GM19240 (cell line): Measurements from ENCODE around the gene MAN1C1.

ENCODE experiments used
- DNase-seq: peaks from one replicate; pipeline ENCODE4 v3.0.0; 2011; ENCODE audit warnings: low spot score; ENCODE audit not compliant: insufficient read length

MAN1C1 gene

DNA sequence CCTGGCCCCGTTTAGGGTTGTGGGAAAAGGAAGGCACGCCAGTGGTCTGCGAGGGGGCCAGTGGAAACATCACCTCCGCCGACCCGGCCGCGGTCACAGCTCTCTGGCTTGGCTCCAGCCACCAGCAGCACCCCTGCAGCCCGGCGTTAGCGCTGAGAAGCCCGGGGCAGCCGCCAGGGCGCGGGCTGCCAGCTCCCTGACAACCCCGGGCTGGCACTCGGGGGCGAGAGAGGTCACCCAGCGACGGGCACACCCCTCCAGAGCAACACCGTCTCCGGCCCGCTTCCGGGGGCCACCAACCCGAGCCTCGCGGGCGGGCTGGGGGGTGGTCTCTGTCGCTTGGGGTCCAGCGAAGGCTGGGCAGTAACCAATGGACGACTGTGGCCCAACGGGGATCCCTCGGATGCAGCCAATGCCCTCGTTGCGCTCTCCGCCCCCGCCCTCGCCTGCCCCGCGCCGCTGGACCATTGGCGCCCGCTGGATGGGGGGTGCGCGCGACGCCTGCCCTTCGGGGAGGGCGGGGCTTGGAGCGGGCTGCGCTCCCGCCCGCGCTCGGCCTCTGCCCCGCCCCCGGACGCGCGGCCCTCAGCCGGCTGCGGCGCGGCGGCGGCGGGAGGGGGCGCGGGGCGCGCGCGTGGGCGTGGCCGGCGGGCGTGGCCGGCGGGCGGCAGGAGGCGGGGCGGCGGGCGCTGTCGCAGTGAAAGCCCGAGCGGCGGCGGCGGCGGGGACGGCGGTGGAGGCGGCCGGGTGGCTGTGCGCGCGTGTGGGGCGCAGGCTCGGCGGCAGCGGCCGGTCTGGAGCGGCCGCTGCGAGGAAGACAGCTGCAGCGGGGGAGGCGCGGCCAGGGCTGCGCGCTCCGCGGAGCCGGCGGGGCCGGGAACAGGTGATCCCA lies at the start of gene MAN1C1:
Gene MAN1C1, plus strand, starts transcription at position 697 of the 892 bp plus-strand sequence. CDS start 1,007 bp downstream, outside the sequence.
- peak; percentile 76 for DNase-seq

DNA sequence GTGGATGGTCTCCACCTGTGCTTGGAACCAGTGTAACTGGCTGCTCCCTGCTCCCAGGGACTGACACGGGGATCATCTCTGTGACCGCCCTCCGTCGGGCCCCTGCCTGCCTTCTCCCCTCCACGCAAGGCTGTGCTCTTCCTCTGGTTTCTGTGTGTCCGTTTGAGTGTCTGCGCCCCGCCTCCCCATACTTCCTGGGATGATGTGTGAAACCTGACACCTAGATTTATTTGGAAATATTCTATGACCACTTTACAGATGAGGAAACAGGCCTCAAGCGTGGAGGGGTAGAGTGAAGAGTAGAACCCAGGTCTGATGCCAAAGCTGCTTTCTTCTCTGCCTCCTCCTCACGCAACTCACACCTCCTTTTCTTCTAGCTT lies 48.9 kb upstream of the MAN1C1 start:
- DNase-seq = no peak

DNA sequence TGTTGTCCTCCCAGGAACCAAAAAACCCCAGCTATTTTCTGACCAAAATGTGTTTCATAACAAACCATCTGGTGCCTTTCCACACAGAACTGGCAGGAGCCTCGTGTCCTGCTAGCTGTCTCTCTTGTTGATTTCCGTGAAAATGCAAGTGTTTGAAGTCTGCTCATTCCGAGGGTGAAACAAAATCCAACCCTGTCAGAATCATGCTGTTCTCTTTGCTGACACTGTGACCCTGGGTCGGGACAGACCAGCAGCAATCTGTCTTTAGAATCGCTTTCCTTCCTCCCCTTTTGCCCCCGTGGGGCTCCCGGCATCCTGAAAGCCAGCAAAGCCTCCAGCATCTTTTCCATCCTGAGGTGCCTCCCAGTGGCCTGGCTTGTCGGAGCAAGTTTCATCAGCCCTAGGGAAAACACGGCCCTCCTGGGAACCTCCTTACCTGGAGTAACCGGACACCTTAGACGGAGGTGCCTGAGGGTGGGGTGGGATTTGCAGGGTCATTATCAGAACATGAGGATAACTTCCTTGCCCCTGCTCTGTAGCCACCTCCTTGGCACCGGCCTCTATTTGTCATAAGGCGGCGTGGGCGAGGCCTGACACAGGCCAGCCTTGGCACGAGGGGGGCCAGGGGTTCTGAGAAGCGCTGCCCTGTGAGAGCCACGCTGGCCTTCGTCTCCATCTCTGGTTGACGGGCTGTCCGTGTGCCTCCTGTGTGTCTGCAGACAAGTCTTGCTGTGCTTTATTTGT lies 48.3 kb upstream of the MAN1C1 start:
- DNase-seq = no peak

DNA sequence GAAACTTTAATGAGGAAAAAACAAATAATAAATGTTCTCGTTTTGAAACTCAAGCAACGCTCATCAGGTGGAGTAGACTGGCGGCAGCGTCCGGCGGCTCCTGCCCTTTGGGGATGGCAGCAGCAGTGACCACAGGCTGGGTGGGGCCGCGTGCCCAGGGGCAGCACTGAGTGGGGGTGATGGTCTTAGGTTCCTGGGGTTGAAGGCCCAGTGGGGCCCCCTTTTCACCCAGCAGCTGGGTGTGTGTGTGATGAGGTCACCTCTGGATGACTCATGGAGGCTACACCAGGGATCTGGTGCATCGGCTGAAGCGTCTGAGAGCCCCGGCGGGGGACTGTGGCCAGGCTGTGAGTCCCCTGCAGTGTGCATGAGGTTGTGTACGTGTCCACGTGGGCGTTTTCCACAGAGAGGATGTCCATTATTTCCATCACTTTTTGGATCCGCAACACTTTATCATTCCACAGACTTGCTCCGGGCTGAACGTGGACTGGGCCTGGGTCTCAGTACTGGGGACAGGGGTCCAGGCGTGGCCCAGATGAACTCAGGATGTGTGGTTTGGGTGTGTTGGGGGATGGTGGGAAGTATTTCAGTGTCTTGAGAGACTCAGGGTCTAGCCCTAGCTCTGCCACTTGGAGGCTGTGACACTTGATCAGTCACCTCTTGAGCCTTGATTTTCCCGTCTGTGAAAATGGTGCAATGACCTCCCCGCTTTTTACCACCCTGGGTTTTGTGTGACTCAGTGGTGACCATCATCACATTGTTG lies 47.6 kb upstream of the MAN1C1 start:
- DNase-seq = no peak

DNA sequence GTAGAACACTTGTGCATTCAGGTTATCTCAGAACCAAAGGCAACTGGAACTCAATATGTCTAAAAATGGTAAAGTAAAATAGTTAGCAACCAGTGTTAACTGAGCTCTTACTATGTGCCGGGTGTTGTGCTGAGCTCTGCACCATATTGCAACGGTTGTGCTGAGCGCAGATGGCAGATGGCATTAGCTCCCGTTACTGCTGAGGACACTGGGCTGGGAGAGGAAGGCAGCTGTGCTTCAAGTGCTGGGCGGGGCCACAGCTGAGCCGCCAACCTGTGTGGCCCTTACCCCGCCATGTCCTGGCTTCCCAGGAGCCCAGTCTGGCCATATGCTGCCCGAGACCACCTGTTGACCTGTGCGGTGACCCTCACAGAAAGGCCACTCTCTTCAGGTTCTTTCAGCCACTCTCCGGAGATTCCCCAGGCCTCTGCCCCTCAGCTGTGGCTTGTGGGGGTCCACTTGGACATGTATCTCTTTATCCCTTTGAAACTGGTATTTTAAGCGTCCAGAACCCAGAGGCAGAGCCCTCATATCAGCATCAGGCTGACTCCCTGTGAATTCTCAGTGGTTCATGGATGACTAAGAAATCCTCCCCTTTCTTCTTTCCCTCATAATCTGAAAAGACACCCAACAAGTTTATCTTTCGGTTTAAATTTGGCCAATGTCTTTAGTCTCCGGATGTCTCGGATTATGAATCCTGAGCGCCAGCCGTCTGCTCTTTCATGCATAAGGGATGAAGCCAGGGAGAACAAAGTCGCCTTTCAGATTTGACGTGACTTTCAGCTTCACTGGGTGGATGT lies 46.8 kb upstream of the MAN1C1 start:
- no peak for DNase-seq

DNA sequence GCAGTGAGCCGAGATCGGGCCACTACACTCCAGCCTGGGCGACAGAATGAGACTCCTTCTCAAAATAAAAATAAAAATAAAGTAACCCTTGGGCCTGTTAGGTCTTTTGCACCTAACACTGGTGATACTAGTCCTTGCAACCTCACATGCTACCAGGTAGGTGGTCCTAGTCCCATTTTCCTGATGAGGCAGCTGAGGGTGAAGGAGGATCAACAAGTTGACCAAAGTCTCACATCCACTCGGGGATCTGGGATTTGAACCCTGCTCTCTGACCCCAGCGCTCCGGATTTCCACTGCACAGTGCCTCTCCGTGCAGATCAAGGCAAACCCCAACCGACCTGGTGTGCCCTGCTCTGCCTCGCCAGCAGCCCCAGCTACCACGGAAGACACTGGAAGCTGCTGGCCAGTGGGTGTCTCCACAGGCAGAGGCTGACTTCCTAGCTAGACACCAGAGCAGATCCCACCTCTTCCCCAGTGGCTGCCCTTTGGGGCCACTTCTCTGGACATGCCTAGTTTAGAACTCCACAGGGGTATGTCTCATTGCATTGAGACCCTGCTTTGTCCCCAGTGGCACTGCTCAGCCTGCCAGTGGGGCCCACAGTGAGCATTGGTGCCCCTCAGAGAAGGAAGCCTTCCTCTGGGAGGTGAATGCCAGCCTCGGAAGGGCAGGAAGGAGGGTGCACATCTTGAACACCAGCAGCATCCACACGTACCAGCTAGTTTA lies 45.6 kb upstream of the MAN1C1 start:
- no peak for DNase-seq

DNA sequence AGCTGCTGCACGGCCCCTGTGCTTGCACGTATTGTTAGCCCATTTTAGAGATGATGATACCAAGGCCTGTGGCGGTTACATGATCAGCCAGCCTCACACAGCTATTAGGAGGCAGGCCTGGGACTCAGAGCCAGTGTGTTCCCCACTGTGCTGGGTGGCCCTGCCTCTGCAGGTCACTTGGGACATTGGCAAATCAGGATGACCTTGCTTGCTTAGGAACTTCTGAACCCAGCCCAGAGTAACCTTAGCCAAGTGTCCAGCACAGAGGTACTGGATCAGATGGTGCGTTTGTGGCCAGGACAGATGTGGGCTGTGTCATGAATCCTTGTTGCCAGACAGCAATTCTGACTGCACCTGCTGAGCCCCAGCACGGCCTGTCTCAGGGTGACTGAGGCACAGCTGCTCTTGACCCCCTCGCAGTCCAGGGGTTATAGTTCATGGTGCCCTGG lies 45.0 kb upstream of the MAN1C1 start:
- DNase-seq = no peak

DNA sequence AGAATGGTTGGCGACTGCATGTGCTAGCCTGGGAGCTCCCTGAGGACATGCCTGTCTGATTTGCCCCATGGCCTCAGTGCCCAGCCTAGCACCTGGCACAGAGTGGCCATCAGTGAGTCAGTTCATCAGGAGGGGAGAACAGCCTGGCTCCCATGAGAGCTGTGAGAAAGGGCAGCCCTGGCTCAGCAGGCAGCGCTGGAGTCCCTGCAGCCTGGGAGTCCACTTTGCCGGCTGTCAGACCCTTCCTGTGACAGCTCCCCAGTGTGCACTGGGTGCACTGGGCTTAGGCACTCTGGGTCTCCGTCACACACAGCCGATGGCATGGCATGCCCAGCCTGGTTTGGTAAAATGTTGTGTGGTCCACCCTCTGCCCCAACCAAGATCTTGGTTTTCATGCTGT lies 44.5 kb upstream of the MAN1C1 start:
- no peak for DNase-seq

DNA sequence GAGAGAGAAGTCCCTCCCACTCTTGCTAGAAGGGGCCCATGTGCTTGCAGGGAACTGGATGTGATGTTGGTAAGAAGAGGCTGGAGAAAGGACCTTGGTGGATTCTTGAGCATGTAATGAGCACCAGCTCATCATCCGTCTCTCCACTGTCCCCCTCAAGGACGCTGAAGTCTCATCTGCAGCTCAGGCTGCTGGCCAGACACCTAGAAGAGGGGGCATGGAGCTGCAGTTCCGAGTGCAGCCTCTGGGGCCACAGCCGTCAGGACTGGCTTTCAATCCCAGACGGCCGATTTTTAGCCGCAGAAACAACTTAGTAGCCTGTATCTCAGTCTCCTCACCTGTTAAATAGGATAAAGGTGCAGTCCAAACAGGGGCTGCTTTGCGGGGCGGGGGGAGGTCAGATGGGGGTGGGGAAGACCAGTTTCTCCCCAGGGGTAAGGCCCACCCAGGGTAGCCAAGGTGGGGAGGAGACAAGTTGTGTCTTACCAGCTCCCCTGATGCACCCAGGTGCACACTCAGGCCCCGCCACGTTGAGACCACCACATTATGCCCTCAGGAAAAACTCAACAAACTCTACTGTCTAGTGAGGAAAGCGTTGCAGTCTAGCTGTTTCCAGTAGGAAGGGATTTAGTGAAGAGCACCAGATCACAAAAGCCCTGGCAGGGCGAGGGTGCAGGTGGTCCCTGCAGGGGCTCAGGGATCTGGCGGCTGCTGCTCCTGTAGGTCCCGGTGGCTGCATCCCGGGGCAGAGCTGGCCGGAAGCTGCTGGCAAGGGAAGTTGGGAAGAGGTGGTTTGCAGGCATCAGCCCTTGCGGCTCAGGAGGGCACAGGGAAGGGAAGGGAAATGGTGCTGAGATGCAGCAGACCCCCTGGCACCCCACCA lies 43.6 kb upstream of the MAN1C1 start:
- DNase-seq = no peak

DNA sequence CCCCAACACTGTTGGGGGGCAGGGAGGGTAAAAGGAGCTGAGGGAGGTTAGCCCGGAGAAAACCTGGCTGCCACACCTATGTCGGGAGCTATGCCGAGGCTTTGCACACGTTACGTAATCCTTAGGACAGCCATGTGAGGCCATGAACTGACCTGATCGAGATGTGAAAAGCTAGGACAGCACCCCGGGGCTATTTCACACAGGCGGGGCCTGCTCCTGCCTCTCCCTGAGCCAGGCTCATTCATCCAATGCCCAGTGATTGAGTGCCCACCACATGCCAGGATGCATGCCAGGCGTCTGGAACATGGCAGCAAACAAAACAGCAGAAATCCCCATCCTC lies 43.0 kb upstream of the MAN1C1 start:
- DNase-seq = no peak

DNA sequence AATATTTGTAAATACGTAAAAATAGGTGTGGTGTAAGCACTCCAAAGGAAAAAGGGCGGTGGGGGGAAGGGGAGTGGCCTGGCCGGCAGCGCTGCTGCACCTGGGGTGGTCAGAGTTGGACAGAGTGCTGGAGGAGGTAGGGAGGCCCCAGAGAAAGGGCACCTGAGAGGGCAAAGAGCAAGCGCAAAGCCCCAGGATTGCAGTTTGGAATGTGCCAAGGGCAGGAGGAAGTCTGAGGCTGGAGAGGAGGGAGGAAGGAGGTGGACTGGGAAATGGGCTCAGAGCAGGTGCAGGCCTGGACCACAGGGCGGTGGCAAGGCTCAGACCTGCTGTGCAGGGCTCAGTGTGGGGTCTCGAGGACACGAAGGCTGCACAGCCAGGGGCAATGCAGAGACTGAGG lies 42.6 kb upstream of the MAN1C1 start:
- no peak for DNase-seq

DNA sequence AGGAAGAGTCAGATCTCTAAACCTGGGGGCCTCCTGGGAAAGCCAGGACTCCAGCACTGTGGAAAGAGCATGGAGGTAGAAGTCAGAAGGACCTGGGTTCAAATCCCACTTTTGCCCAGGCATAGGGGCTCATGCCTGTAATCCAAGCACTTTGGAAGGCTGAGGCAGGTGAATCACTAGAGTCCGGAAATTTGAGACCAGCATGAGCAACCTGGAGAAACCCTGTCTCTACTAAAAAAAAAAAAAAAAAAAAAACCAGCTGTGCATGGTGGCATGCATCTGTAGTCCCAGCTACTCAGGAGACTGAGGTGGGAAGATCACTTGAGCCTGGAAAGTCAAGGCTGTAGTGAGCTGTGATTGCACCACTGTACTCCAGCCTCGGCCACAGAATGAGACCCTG lies 41.4 kb upstream of the MAN1C1 start:
- no peak for DNase-seq

DNA sequence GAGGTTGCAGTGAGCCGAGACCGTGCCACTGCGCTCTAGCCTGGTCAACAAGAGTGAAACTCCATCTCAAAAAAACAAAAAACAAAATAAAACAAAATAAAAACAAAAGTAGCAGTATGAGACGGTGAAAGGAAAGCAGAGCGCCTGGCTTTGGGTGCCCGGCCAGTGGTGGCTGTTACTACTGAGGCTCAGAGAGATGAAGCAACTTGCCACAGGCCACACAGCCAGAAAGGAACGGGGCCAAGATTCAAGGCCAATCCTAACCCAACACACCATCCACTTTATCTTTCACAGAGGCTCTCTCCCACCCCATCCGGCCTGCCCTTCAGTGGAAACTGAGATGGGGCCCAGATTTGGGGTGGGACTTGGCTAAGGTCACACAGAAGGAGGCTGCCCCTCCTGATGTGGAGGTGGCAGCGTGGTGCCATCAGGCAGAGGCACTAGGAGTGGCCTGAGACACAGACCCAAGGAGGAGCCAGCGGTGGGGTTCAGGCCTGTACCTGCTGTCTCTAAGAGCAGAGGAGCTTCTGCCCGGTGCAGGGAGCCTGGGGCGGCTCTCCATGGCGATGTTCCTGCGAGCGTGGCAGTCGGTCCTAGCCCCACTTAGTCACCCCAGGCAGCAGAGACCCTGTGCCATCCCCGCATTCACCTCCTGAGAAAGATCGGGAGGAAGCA lies 40.0 kb upstream of the MAN1C1 start:
- no peak for DNase-seq

DNA sequence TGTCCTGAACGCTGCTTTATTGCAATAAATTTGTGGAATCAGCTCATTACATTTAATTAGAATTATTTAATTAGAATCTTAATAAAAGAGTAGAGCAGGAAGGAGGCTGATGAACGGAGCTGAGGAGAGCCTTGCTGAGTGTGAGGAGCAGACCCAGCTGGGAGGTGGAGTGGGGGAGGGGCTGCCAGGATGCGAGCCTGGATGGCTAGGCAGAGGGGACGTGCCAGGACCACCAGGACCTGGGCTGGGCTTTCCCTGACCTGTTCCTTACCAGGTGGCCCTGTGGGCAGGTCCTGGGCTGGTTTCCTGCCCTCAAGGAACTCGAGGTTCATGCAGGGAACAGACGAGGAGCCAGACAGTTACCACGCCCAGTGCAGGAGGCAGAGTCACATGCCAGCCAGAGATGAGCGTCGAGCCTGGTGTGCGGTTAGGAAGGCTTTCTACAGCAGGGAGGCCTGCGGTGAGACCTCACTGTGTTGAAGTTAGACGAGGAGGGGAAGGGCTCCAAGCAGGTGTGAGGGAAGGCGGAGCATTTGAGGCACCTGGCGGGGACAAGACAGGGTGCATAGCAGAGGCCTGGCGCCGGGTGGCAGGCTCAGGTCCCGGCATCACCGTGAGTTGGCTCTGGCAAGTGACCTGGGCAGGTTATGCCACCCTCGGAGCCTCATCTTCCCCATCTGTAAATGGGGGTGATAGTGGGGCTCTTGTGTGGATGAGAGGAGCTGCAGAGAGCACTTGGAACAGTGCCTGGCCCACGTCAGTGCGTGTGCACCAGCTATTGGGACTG lies 39.3 kb upstream of the MAN1C1 start:
- no peak for DNase-seq

DNA sequence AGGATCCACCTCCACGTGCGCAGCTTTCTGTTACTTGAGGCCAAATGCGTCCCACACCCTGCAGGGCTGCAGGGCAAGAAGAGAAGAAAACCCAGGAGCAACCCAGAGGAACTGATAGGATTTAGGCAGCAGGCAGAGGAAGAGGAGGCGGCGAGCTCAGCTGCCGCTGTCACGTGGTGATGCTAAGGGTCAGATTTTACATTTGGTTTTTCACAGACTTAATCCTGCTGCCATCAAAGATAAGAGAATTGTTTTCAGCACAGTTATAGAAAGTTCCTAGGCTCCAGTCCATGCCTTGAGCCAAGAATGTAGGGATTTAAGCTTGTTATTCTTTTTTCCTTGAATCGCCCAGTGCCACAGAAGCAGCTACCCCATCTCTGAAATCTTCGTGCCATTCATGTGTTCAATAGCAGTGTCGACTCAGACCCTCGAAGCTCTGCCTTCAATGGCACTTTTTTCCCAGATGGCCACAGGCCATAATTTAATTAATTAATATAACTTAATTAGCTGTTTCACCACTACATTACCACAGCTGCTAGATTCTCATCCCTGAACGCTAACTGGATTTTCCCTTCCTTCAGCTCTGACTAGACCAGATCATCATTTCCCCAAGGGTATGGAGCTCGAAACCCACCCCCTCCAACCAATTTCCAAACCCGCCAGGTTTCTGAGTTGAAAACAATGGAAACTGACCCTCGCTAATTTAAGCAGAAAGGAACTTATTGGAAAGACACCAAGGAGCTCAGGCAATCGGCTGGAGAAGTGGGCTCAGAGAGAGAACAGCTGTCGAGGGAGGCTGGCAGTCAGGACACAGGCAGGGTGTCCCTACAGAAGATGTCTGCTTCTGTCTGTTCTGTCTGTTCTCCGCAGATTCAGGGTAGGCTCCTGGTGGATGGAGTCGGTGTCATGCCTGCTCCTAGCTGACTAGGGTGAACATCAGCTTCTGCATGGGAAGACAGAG lies 37.0 kb upstream of the MAN1C1 start:
- DNase-seq = no peak

DNA sequence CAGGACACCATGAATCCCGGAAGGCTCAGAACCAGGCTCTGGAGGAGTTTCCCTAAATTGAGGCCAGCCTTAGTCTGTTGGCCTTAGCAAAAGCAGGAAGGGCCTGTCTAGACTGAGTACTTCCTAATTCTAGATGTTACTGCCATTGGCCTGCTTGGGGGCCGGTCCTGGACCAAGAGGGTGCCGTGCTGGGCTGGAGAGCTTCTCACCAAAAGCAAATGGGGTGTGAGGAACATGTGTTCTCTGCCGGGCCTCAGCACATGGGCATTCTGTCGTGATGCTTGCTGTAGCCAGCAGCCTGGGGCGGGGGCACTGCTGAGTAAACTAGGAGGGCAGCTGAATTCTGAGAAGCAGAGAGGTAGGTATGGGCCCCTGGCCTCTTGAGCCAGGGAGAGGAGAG lies 35.7 kb upstream of the MAN1C1 start:
- no peak for DNase-seq

DNA sequence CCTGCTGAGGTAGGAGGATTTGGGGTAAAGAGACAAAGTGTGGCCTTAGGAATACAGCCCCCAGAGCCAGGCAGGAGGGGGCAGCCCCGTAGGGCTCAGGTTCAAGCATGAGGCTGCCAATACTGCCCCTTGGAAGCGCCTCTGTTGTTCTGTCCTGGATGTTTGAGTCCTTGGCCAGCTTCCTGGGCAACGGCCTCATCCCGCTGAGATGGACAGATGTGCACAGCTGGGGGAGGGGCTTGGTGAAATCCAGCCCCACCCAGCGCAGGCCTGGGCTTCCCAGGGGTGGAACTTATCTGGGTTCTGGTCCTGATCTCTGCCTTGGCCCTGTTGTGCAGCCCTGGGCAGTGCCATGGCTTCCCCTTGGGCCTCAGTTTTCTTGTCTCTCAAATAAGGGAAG lies 34.8 kb upstream of the MAN1C1 start:
- DNase-seq = no peak
